Hepatocyte (in vitro differentiated cells): ENCODE results near the gene JMJD8. TPM values are rescaled to one million over a fixed set of nuclear protein-coding genes. Genes with fewer than 3 reads are reported as not detected.

Experiments
- DNase-seq: peaks from one replicate; pipeline ENCODE4 v3.0.0-alpha.2; 2016; ENCODE audit warnings: low spot score
- H2AFZ ChIP-seq: fragments of 200-600 bp; sonication (generic); 2 replicates; pipeline ENCODE4 v1.6.0; 2016; ENCODE audit warnings: antibody characterized with exemption, mild to moderate bottlenecking
- H3K27ac ChIP-seq: fragments of 200-600 bp; sonication (generic); 2 replicates; pipeline ENCODE4 v1.5.1; 2016; ENCODE audit warnings: mild to moderate bottlenecking
- H3K27me3 ChIP-seq: fragments of 200-600 bp; sonication (generic); 2 replicates; pipeline ENCODE4 v1.6.1; 2016
- H3K36me3 ChIP-seq: fragments of 200-600 bp; sonication (generic); replicated peaks from 2 replicates; pipeline ENCODE4 v1.5.1; 2016; ENCODE audit warnings: low read depth; ENCODE audit not compliant: insufficient read depth
- H3K4me1 ChIP-seq: fragments of 200-600 bp; sonication (generic); 2 replicates; pipeline ENCODE4 v1.5.1; 2016; ENCODE audit warnings: mild to moderate bottlenecking, moderate library complexity; ENCODE audit not compliant: insufficient read depth
- H3K4me2 ChIP-seq: fragments of 200-600 bp; sonication (generic); 2 replicates; pipeline ENCODE4 v1.6.0; 2016
- H3K4me3 ChIP-seq: fragments of 200-600 bp; sonication (generic); 2 replicates; pipeline ENCODE4 v1.5.1; 2016; ENCODE audit warnings: mild to moderate bottlenecking
- H3K79me2 ChIP-seq: fragments of 200-600 bp; sonication (generic); 2 replicates; pipeline ENCODE4 v1.6.0; 2017; ENCODE audit warnings: mild to moderate bottlenecking
- H3K9me2 ChIP-seq: fragments of 200-600 bp; sonication (generic); replicated peaks from 2 replicates; pipeline ENCODE4 v1.6.0; 2017; ENCODE audit warnings: mild to moderate bottlenecking; ENCODE audit not compliant: insufficient read depth
- H3K9me3 ChIP-seq: fragments of 200-600 bp; sonication (generic); 2 replicates; pipeline ENCODE4 v1.5.1; 2016; ENCODE audit warnings: low read depth, mild to moderate bottlenecking
- H4K20me1 ChIP-seq: fragments of 200-600 bp; sonication (generic); 2 replicates; pipeline ENCODE4 v1.6.0; 2016; ENCODE audit warnings: mild to moderate bottlenecking; ENCODE audit not compliant: insufficient read depth, poor library complexity, severe bottlenecking
- EZH2 ChIP-seq: fragments of 200-600 bp; sonication (generic); IDR thresholded peaks from 2 replicates; pipeline ENCODE4 v1.6.1; 2016; ENCODE audit warnings: antibody characterized with exemption, mild to moderate bottlenecking, borderline replicate concordance
- EZH2phosphoT487 ChIP-seq: fragments of 200-600 bp; sonication (generic); IDR thresholded peaks from one replicate; pipeline ENCODE4 v1.6.1; 2018; ENCODE audit warnings: antibody characterized with exemption, mild to moderate bottlenecking, low read depth, moderate library complexity; ENCODE audit not compliant: unreplicated experiment, severe bottlenecking
- WGBS: methylation state at CpG from one replicate; pipeline ENCODE4 v1.1.6; 2016; ENCODE audit warnings: low lambda C conversion rate; ENCODE audit errors: missing lambda C conversion rate; 5-methylcytosine and 5-hydroxymethylcytosine counted together
- polyA plus RNA-seq: library from polyadenylated mRNA; unstranded; fragments of >200 nt; fragmentation: Nextera tagmentation; extraction: Ambion mirVana; gene quantifications from 2 replicates; pipeline ENCODE4 v1.2.1, GENCODE V29; 2016
- total RNA-seq: library from RNA; depleted of rRNA; stranded (reverse); fragments of >200 nt; gene quantifications from 2 replicates; pipeline ENCODE4 v1.2.3, GENCODE V29; 2014
- TF ChIP-seq, protein P1 (sequence below): fragments of 200-600 bp; sonication (generic); IDR thresholded peaks from 2 replicates; pipeline ENCODE4 v1.5.1; 2016; ENCODE audit warnings: antibody characterized with exemption, mild to moderate bottlenecking; ENCODE audit not compliant: poor library complexity

JMJD8 gene
- total and polyA plus RNA-seq, 2 experiments from 2014 or later = 44.3 to 84.3 TPM

DNA sequence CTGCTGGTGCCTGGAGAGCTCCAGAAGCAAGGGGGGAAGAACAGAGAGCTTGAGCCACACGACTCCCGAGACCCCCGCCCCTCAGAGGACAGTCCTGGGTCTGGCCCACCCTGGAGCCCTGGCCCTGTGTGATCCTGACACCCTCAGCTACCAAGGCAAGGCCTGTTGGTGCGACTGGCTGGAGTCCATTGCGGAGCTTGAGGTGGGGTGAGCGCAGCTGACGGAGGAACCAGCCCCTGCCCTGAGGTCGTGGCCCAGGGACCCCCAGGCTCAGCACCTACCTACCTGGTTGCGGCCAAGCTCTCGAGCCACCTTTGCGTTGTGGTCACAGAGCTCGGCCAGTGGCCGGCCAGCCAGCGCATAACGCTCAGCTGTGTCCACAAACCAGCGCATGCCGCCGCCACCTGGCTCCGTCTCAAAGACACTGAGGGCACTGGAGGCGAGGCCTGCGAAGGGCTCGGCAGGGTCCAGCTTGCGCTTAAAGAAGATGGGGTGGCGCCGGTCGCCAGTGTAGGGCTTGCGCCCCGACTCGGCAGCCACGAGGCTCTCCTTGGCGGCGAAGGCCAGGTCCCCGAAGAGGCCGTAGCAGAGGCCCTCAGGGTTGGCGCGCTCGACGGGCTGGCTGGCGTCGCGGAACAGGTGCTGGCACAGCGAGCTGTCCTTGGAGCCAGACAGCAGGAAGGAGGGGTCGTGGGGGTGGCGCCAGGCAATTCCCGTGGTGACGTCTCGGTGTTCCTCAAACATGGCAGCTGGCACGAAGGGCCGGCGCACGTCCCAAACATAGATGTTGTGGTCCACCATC lies 2.5 kb upstream of the JMJD8 start:
- no peak for DNase-seq
- no peaks in the 10 kb centered on the region for H3K9me3 ChIP-seq
- no peaks in the 10 kb centered on the region for H3K9me2 ChIP-seq
- H3K27me3 ChIP-seq = peaks cover 1% of the 10 kb centered on the region
- H2AFZ ChIP-seq = no peak overlapping the region
- TF ChIP-seq EZH2 (no peak), EZH2phosphoT487 (no peak)
- TF ChIP-seq, protein P1, sequence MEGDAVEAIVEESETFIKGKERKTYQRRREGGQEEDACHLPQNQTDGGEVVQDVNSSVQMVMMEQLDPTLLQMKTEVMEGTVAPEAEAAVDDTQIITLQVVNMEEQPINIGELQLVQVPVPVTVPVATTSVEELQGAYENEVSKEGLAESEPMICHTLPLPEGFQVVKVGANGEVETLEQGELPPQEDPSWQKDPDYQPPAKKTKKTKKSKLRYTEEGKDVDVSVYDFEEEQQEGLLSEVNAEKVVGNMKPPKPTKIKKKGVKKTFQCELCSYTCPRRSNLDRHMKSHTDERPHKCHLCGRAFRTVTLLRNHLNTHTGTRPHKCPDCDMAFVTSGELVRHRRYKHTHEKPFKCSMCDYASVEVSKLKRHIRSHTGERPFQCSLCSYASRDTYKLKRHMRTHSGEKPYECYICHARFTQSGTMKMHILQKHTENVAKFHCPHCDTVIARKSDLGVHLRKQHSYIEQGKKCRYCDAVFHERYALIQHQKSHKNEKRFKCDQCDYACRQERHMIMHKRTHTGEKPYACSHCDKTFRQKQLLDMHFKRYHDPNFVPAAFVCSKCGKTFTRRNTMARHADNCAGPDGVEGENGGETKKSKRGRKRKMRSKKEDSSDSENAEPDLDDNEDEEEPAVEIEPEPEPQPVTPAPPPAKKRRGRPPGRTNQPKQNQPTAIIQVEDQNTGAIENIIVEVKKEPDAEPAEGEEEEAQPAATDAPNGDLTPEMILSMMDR = no peak
- 98% methylated on average over 48 of the region's 51 CpGs for WGBS
- no peak overlapping the region for H3K4me2 ChIP-seq
- H3K4me1 ChIP-seq = peaks cover 26% of the 10 kb centered on the region
- peaks cover 15% of the 10 kb centered on the region for H4K20me1 ChIP-seq
- no peak overlapping the region for H3K4me3 ChIP-seq
- H3K27ac ChIP-seq = no peak overlapping the region
- no peaks in the 10 kb centered on the region for H3K36me3 ChIP-seq
- H3K79me2 ChIP-seq = peaks cover 38% of the 10 kb centered on the region

DNA sequence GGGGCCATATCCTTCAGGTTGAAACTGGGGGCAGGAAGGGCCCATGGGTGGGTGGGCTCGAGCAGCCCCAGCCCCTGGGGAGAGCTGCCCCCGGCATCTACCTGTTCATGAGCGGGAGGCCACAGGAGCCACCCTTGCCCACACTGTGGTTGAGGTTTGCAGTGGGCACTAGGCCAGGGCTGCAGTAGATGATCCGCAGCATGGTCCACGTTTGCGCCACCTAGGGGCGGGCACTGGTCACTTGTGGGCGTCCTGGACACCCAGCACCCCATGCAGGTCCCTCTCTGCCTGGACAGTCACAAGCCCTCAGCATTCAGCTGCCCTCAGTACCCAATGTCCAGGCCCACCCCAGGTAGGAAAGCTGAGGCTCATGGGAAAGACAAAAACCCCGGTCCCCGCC lies 1.8 kb upstream of the JMJD8 start:
- no peaks in the 10 kb centered on the region for H3K36me3 ChIP-seq
- no peak overlapping the region for H3K4me2 ChIP-seq
- no peak overlapping the region for H2AFZ ChIP-seq
- no peaks in the 10 kb centered on the region for H3K9me3 ChIP-seq
- peaks cover 45% of the 10 kb centered on the region for H3K79me2 ChIP-seq
- no peaks in the 10 kb centered on the region for H3K27me3 ChIP-seq
- H3K9me2 ChIP-seq = no peaks in the 10 kb centered on the region
- H3K4me3 ChIP-seq = no peak overlapping the region
- no peak overlapping the region for H3K27ac ChIP-seq
- H3K4me1 ChIP-seq = peaks cover 33% of the 10 kb centered on the region
- 88% methylated on average over 8 of the region's 10 CpGs for WGBS
- TF ChIP-seq, protein P1 = peak; percentile 25
- no peak for TF ChIP-seq EZH2phosphoT487
- H4K20me1 ChIP-seq = peaks cover 22% of the 10 kb centered on the region
- DNase-seq = peak; percentile 53

DNA sequence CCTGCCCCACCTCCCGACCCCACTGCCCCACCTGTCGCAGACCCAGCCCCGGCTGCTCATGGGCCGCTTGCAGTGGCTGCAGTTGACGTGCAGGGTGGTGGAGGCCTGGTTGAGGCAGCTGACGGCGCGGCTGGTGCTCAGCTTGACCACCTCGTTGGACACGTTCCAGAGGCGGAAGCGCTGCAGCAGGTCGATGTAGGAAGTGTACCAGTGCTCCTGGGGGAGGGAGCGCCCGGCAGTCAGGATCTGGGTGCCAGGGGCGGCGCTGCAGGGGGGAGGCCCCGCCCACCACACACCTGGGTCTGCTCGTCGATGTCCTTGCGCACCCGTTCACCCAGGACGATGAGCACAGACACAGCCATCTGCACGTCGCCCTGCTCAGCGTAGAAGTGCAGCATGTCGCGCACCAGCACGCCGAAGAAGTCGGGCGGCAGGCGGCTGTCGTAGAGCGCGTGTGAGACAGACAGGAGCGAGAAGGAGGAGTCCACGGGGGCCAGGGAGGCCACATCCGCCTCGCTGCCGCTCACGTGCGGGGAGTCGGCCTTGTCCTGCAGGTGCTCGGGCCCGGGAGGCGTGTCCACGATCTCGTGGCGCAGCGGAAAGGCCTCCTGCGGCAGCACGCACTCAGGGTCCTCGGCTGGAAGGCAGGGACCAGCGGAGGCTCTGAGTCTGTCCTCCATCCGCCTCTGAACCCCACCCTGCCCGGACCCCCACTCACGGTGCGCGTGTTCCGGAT lies 995 bp upstream of the JMJD8 start:
- Histone ChIP-seq H3K36me3 (no peaks in the 10 kb centered on the region), H3K27ac (no peak overlapping the region), H3K9me2 (no peaks in the 10 kb centered on the region), H3K27me3 (no peaks in the 10 kb centered on the region), H3K79me2 (peaks cover 48% of the 10 kb centered on the region), H3K4me2 (peak overlapping the region; percentile 91), H3K4me1 (peaks cover 33% of the 10 kb centered on the region), H4K20me1 (peaks cover 27% of the 10 kb centered on the region), H2AFZ (no peak overlapping the region), H3K9me3 (no peaks in the 10 kb centered on the region), H3K4me3 (no peak overlapping the region)
- 96% methylated on average over 47 of the region's 61 CpGs for WGBS
- no peak for TF ChIP-seq EZH2phosphoT487
- TF ChIP-seq, protein P1 = no peak
- no peak for TF ChIP-seq EZH2
- DNase-seq = no peak
